ENCODE measurements around the gene LOXL1. TPM values are rescaled to one million over a fixed set of nuclear protein-coding genes. Genes with fewer than 3 reads are reported as not detected.
"Not testable (repeated sequence)": the region's sequence is repeated elsewhere in the genome, so short reads cannot be mapped to it uniquely, and the experiment has no call there.

Gene LOXL1
- total RNA-seq, 2 experiments from 2014 or later: 1.9 to 2.5 TPM

- Mint-ChIP-seq H3K4me3 (no peak overlapping the region), H3K4me1 (peaks cover 2% of the 10 kb centered on the region), H3K9me3 (ENCODE audit: low read depth) (no peaks in the 10 kb centered on the region), H3K27ac (no peak overlapping the region), H3K27me3 (no peaks in the 10 kb centered on the region), H3K36me3 (ENCODE audit: low read depth) (no peaks in the 10 kb centered on the region)
- CTCF ChIA-PET: interaction anchor here (0.7 to 2.6 kb wide), 6 partner anchors 7 to 222 kb away, joined by 3 to 12 read pairs (median 4); no protein-coding TSS in a partner anchor
- DNase-seq (no peak), ATAC-seq (no peak)
- POLR2A ChIA-PET: no interaction called here
- intact Hi-C loops (cut with DNase I, micrococcal nuclease): no loop called here
Observed at GRCh38 chr15:73935547-73935946, 9.3 kb downstream of the LOXL1 start.

- Mint-ChIP-seq H3K4me1 (peaks cover 2% of the 10 kb centered on the region), H3K9me3 (ENCODE audit: low read depth) (no peaks in the 10 kb centered on the region), H3K36me3 (ENCODE audit: low read depth) (no peaks in the 10 kb centered on the region), H3K27me3 (no peaks in the 10 kb centered on the region), H3K4me3 (no peak overlapping the region), H3K27ac (no peak overlapping the region)
- no peak for DNase-seq
- POLR2A ChIA-PET: no interaction called here
- CTCF ChIA-PET: interaction anchor here (0.6 to 2.6 kb wide), 7 partner anchors 9 to 222 kb away, joined by 3 to 12 read pairs (median 4); no protein-coding TSS in a partner anchor
- intact Hi-C loops (cut with DNase I, micrococcal nuclease): no loop called here
- ATAC-seq: no peak
Observed at GRCh38 chr15:73936181-73936580, 9.9 kb downstream of the LOXL1 start.

GRCh38 chr15:73936588-73937290 is 10.5 kb downstream of the LOXL1 start:
- intact Hi-C loops (cut with DNase I, micrococcal nuclease): no loop called here
- H3K27ac Mint-ChIP-seq: no peak overlapping the region
- POLR2A ChIA-PET: no interaction called here
- CTCF ChIA-PET: interaction anchor here (0.6 to 2.6 kb wide), 5 partner anchors 9 to 146 kb away, joined by 3 to 12 read pairs (median 4); no protein-coding TSS in a partner anchor
- no peaks in the 10 kb centered on the region for H3K9me3 Mint-ChIP-seq (ENCODE audit: low read depth)
- ATAC-seq: no peak
- H3K4me1 Mint-ChIP-seq: peaks cover 6% of the 10 kb centered on the region
- DNase-seq: no peak
- no peak overlapping the region for H3K4me3 Mint-ChIP-seq
- H3K36me3 Mint-ChIP-seq (ENCODE audit: low read depth): no peaks in the 10 kb centered on the region
- H3K27me3 Mint-ChIP-seq: no peaks in the 10 kb centered on the region

GRCh38 chr15:73937296-73937695 is 11.0 kb downstream of the LOXL1 start:
- POLR2A ChIA-PET: no interaction called here
- no peak for ATAC-seq
- Mint-ChIP-seq H3K27ac (no peak overlapping the region), H3K4me3 (no peak overlapping the region), H3K9me3 (ENCODE audit: low read depth) (no peaks in the 10 kb centered on the region), H3K4me1 (peaks cover 12% of the 10 kb centered on the region), H3K36me3 (ENCODE audit: low read depth) (no peaks in the 10 kb centered on the region), H3K27me3 (no peaks in the 10 kb centered on the region)
- DNase-seq: no peak
- intact Hi-C loops (cut with DNase I, micrococcal nuclease): no loop called here
- CTCF ChIA-PET: interaction anchor here (0.8 to 2.6 kb wide), 3 partner anchors 10 to 29 kb away, joined by 3 to 12 read pairs (median 3); no protein-coding TSS in a partner anchor

- Mint-ChIP-seq H3K27me3 (no peaks in the 10 kb centered on the region), H3K4me1 (peaks cover 16% of the 10 kb centered on the region), H3K27ac (no peak overlapping the region), H3K4me3 (no peak overlapping the region), H3K36me3 (ENCODE audit: low read depth) (no peaks in the 10 kb centered on the region), H3K9me3 (ENCODE audit: low read depth) (no peaks in the 10 kb centered on the region)
- ChIA-PET CTCF (interaction anchor here (1.4 kb wide), 1 partner anchor 29 kb away, joined by 3 read pairs; no protein-coding TSS in a partner anchor), POLR2A (no interaction called here)
- ATAC-seq (no peak), DNase-seq (no peak)
- intact Hi-C loops (cut with DNase I, micrococcal nuclease): no loop called here
Observed at GRCh38 chr15:73937726-73938125, 11.5 kb downstream of the LOXL1 start.

GRCh38 chr15:73938516-73938915 is 12.3 kb downstream of the LOXL1 start:
- peaks cover 16% of the 10 kb centered on the region for H3K4me1 Mint-ChIP-seq
- ATAC-seq; POLR2A ChIA-PET; H3K36me3 Mint-ChIP-seq (ENCODE audit: low read depth); H3K4me3 Mint-ChIP-seq; H3K9me3 Mint-ChIP-seq (ENCODE audit: low read depth); H3K27ac Mint-ChIP-seq; DNase-seq; intact Hi-C loops (cut with DNase I, micrococcal nuclease); H3K27me3 Mint-ChIP-seq: not testable (repeated sequence)
- CTCF ChIA-PET: interaction anchor here (1.4 kb wide), 1 partner anchor 28 kb away, joined by 3 read pairs; no protein-coding TSS in a partner anchor

- no peaks in the 10 kb centered on the region for H3K9me3 Mint-ChIP-seq (ENCODE audit: low read depth)
- no peaks in the 10 kb centered on the region for H3K36me3 Mint-ChIP-seq (ENCODE audit: low read depth)
- no peaks in the 10 kb centered on the region for H3K27me3 Mint-ChIP-seq
- ChIA-PET CTCF (interaction anchor here (1.1 to 2.1 kb wide), 2 partner anchors 12 to 34 kb away, joined by 4 to 6 read pairs; no protein-coding TSS in a partner anchor), POLR2A (no interaction called here)
- peaks cover 16% of the 10 kb centered on the region for H3K4me1 Mint-ChIP-seq
- ATAC-seq (no peak), DNase-seq (no peak)
- no peak overlapping the region for H3K4me3 Mint-ChIP-seq
- intact Hi-C loops (cut with DNase I, micrococcal nuclease): no loop called here
- no peak overlapping the region for H3K27ac Mint-ChIP-seq
Observed at GRCh38 chr15:73939138-73939537, 12.9 kb downstream of the LOXL1 start.

GRCh38 chr15:73940061-73940981 is 14.1 kb downstream of the LOXL1 start:
- Mint-ChIP-seq H3K4me1 (peaks cover 14% of the 10 kb centered on the region), H3K36me3 (ENCODE audit: low read depth) (no peaks in the 10 kb centered on the region), H3K9me3 (ENCODE audit: low read depth) (no peaks in the 10 kb centered on the region), H3K4me3 (no peak overlapping the region), H3K27ac (no peak overlapping the region), H3K27me3 (no peaks in the 10 kb centered on the region)
- ATAC-seq (no peak), DNase-seq (no peak)
- POLR2A ChIA-PET: interaction anchor here (0.6 kb wide), 1 partner anchor 11 kb away, joined by 3 read pairs; no protein-coding TSS in a partner anchor
- intact Hi-C loops (cut with DNase I, micrococcal nuclease): no loop called here
- CTCF ChIA-PET: interaction anchor here (0.6 to 2.1 kb wide), 6 partner anchors 11 to 200 kb away, joined by 3 to 6 read pairs (median 4); no protein-coding TSS in a partner anchor

- ChIA-PET POLR2A (interaction anchor here (0.6 kb wide), 1 partner anchor 10 kb away, joined by 3 read pairs; no protein-coding TSS in a partner anchor), CTCF (interaction anchor here (0.6 to 2.1 kb wide), 5 partner anchors 10 to 201 kb away, joined by 3 to 6 read pairs (median 5); no protein-coding TSS in a partner anchor)
- Mint-ChIP-seq H3K36me3 (ENCODE audit: low read depth) (no peaks in the 10 kb centered on the region), H3K9me3 (ENCODE audit: low read depth) (no peaks in the 10 kb centered on the region), H3K27ac (no peak overlapping the region), H3K4me1 (peaks cover 16% of the 10 kb centered on the region), H3K27me3 (no peaks in the 10 kb centered on the region), H3K4me3 (no peak overlapping the region)
- intact Hi-C loops (cut with DNase I, micrococcal nuclease): no loop called here
- no peak for ATAC-seq
- DNase-seq: no peak
Observed at GRCh38 chr15:73941044-73941443, 14.8 kb downstream of the LOXL1 start.

GRCh38 chr15:73941449-73941848 is 15.2 kb downstream of the LOXL1 start:
- ATAC-seq (no peak), DNase-seq (no peak)
- Mint-ChIP-seq H3K27me3 (no peaks in the 10 kb centered on the region), H3K36me3 (ENCODE audit: low read depth) (no peaks in the 10 kb centered on the region), H3K27ac (no peak overlapping the region), H3K4me3 (no peak overlapping the region), H3K4me1 (peaks cover 16% of the 10 kb centered on the region), H3K9me3 (ENCODE audit: low read depth) (no peaks in the 10 kb centered on the region)
- intact Hi-C loops (cut with DNase I, micrococcal nuclease): no loop called here
- ChIA-PET POLR2A (no interaction called here), CTCF (interaction anchor here (0.6 to 2.1 kb wide), 6 partner anchors 10 to 201 kb away, joined by 3 to 6 read pairs (median 4); no protein-coding TSS in a partner anchor)

- ChIA-PET POLR2A (no interaction called here), CTCF (interaction anchor here (0.6 to 1.3 kb wide), 3 partner anchors 19 to 35 kb away, joined by 3 to 4 read pairs (median 4); no protein-coding TSS in a partner anchor)
- H3K27me3 Mint-ChIP-seq: no peaks in the 10 kb centered on the region
- H3K36me3 Mint-ChIP-seq (ENCODE audit: low read depth): no peaks in the 10 kb centered on the region
- H3K27ac Mint-ChIP-seq: no peak overlapping the region
- no peak overlapping the region for H3K4me3 Mint-ChIP-seq
- ATAC-seq: peak; percentile 36
- intact Hi-C loops (cut with DNase I, micrococcal nuclease): no loop called here
- H3K4me1 Mint-ChIP-seq: peaks cover 16% of the 10 kb centered on the region
- no peaks in the 10 kb centered on the region for H3K9me3 Mint-ChIP-seq (ENCODE audit: low read depth)
- no peak for DNase-seq
Observed at GRCh38 chr15:73941871-73942635, 15.8 kb downstream of the LOXL1 start.

All from activated CD4-positive, alpha-beta T cell treated with anti-CD3 and anti-CD28 coated beads for 36 hours (primary cell).